ENCODE measurements around the gene FH.

FH gene

DNA sequence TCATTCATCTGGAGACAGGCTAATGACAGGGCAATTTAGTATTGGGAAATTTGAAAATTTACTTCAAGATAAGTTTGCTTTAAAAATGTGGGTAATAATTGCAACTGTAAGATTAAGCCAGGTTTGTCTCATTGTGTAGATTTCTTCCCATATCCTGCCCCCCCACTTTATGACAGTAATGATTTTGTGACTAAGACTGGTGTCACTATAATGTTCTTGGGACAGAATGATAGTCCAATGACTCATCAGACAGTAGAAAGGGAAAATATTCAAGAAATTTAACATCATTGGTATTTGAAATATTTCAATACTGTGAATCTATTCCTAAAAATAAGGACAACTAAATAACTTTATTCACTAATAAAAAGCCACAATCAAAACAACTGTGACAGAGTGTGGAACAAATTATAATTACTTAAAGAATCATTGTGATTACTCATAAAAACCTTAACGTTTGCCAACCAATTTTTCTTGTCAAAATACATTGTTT, 36.7 kb downstream of the FH start:
- CTCF ChIA-PET = no interaction called here
- DNase-seq (ENCODE audit: extremely low spot score) = no peak
- TF ChIP-seq, protein P1, sequence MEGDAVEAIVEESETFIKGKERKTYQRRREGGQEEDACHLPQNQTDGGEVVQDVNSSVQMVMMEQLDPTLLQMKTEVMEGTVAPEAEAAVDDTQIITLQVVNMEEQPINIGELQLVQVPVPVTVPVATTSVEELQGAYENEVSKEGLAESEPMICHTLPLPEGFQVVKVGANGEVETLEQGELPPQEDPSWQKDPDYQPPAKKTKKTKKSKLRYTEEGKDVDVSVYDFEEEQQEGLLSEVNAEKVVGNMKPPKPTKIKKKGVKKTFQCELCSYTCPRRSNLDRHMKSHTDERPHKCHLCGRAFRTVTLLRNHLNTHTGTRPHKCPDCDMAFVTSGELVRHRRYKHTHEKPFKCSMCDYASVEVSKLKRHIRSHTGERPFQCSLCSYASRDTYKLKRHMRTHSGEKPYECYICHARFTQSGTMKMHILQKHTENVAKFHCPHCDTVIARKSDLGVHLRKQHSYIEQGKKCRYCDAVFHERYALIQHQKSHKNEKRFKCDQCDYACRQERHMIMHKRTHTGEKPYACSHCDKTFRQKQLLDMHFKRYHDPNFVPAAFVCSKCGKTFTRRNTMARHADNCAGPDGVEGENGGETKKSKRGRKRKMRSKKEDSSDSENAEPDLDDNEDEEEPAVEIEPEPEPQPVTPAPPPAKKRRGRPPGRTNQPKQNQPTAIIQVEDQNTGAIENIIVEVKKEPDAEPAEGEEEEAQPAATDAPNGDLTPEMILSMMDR (IDR thresholded peaks at IDR 0.05; ENCODE audit: control extremely low read depth, extremely low read depth, low read depth, missing control alignments) = no peak
- POLR2A ChIA-PET = no interaction called here

DNA sequence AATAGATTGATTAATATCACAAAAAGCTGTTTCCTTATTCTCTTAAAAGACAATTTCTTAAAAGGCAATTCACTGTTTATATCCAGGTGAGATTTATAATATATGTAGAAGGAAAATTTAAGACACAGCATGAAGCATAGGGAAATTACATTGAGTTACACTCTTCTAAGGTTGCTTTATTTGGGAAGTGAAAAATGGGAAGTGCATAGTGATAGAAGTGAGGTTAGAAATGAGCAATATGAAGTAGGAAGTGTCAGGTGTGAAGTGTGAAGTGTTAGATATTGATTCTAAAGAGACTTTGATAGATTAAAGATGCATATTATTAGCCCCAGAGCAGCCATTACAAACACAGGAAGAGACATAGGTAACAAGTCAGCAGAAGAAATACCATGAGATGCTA, 40.3 kb downstream of the FH start:
- ChIA-PET POLR2A (no interaction called here), CTCF (no interaction called here)
- TF ChIP-seq, protein P1 (IDR thresholded peaks at IDR 0.05; ENCODE audit: control extremely low read depth, extremely low read depth, low read depth, missing control alignments) = no peak
- DNase-seq (ENCODE audit: extremely low spot score) = no peak

DNA sequence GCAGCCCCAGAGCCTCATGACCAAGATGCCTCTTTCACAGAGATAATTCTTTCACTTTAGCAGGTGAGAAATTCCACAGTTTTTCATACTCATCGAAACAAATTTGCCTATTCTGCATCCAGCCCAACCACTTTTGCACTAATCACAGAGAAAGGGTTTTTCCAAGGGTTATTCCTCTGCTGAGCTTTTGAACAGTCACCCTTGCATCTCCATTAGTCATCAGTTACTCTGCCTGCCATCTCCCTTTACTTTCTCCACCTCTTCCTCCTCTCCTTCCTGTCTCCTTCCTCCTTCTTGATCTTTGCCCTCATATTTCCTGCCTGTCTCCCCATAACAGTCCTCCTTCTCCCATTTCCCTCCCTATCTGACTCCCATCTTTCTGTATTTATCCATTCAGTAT, 43.9 kb downstream of the FH start:
- no peak for DNase-seq (ENCODE audit: extremely low spot score)
- CTCF ChIA-PET = interaction anchor here (1.6 to 2.0 kb wide), 2 partner anchors 10 kb away, joined by 8 to 10 read pairs; no protein-coding TSS in a partner anchor
- TF ChIP-seq, protein P1 (IDR thresholded peaks at IDR 0.05; ENCODE audit: control extremely low read depth, extremely low read depth, low read depth, missing control alignments) = no peak
- POLR2A ChIA-PET = no interaction called here

- CTCF ChIA-PET = interaction anchor here (1.5 to 2.6 kb wide), 2 partner anchors 12 to 17 kb away, joined by 7 to 10 read pairs; no protein-coding TSS in a partner anchor
- TF ChIP-seq, protein P1 (IDR thresholded peaks at IDR 0.05; ENCODE audit: control extremely low read depth, extremely low read depth, low read depth, missing control alignments) = no peak
- POLR2A ChIA-PET = no interaction called here
- no peak for DNase-seq (ENCODE audit: extremely low spot score)
Measured at GRCh38 chr1:241473026-241473425, 46.5 kb downstream of the FH start.

- DNase-seq (ENCODE audit: extremely low spot score) = no peak
- POLR2A ChIA-PET = no interaction called here
- CTCF ChIA-PET = interaction anchor here (1.8 kb wide), 1 partner anchor 15 kb away, joined by 4 read pairs; no protein-coding TSS in a partner anchor
- TF ChIP-seq, protein P1 (IDR thresholded peaks at IDR 0.05; ENCODE audit: control extremely low read depth, extremely low read depth, low read depth, missing control alignments) = no peak
Measured at GRCh38 chr1:241470908-241471590, 48.5 kb downstream of the FH start.

- POLR2A ChIA-PET = no interaction called here
- DNase-seq (ENCODE audit: extremely low spot score) = no peak
- TF ChIP-seq, protein P1 (IDR thresholded peaks at IDR 0.05; ENCODE audit: control extremely low read depth, extremely low read depth, low read depth, missing control alignments) = no peak
- CTCF ChIA-PET = interaction anchor here (1.8 kb wide), 1 partner anchor 15 kb away, joined by 4 read pairs; no protein-coding TSS in a partner anchor
Measured at GRCh38 chr1:241470361-241470760, 49.2 kb downstream of the FH start.
